ENCODE results near the gene ANO8. TPM values are rescaled to one million over a fixed set of nuclear protein-coding genes. Genes with fewer than 3 reads are reported as not detected.
A peak's percentile ranks its signal among the peaks of the same experiment; 100 is the strongest.
"Not testable (repeated sequence)": the region's sequence is repeated elsewhere in the genome, so short reads cannot be mapped to it uniquely, and the experiment has no call there.

Gene ANO8
- total RNA-seq, 1 donor from 2014 or later: 19.0 TPM

- peaks cover 12% of the 10 kb centered on the region for H3K36me3 Mint-ChIP-seq (ENCODE audit: low read depth, unreplicated experiment)
- peak within 1 kb of the TSS; percentile 95 for H3K4me3 Mint-ChIP-seq (ENCODE audit: unreplicated experiment)
These were observed 42.4 kb upstream of the ANO8 start, which contains the start of gene PLVAP for GRCh38 chr19:17376935-17377600. Gene PLVAP, minus strand, starts transcription at chr19:17377342. Its CDS starts 54 bp downstream, at chr19:17377288.

GRCh38 chr19:17370026-17370587 is 35.5 kb upstream of the ANO8 start:
- TF ChIP-seq CTCF (IDR thresholded peaks at IDR 0.05; ENCODE audit: unreplicated experiment): no peak
- peak overlapping the region; percentile 72 for H3K27ac Mint-ChIP-seq (ENCODE audit: unreplicated experiment)
- H3K4me3 Mint-ChIP-seq (ENCODE audit: unreplicated experiment): peak overlapping the region; percentile 66
- peaks cover 38% of the 10 kb centered on the region for H3K36me3 Mint-ChIP-seq (ENCODE audit: low read depth, unreplicated experiment)
- peaks cover 24% of the 10 kb centered on the region for H3K4me1 Mint-ChIP-seq (ENCODE audit: unreplicated experiment)
- no peaks in the 10 kb centered on the region for H3K9me3 Mint-ChIP-seq (ENCODE audit: unreplicated experiment)
- peaks cover 3% of the 10 kb centered on the region for H3K27me3 Mint-ChIP-seq (ENCODE audit: unreplicated experiment)
- no peak for DNase-seq (ENCODE audit: low spot score)

More at GRCh38 chr19:17376935-17377600, 42.4 kb upstream of the ANO8 start, which contains the start of gene PLVAP:
- TF ChIP-seq CTCF (IDR thresholded peaks at IDR 0.05; ENCODE audit: unreplicated experiment): no peak
- Mint-ChIP-seq H3K9me3 (ENCODE audit: unreplicated experiment) (no peaks in the 10 kb centered on the region), H3K27me3 (ENCODE audit: unreplicated experiment) (peaks cover 12% of the 10 kb centered on the region), H3K4me1 (ENCODE audit: unreplicated experiment) (peaks cover 41% of the 10 kb centered on the region), H3K27ac (ENCODE audit: unreplicated experiment) (peak within 1 kb of the TSS; percentile 100)
- peak; percentile 56 for DNase-seq (ENCODE audit: low spot score)

- Mint-ChIP-seq H3K27ac (ENCODE audit: unreplicated experiment) (no peak overlapping the region), H3K9me3 (ENCODE audit: unreplicated experiment) (no peaks in the 10 kb centered on the region), H3K4me1 (ENCODE audit: unreplicated experiment) (peaks cover 34% of the 10 kb centered on the region), H3K27me3 (ENCODE audit: unreplicated experiment) (peaks cover under 1% of the 10 kb centered on the region), H3K36me3 (ENCODE audit: low read depth, unreplicated experiment) (peaks cover 54% of the 10 kb centered on the region), H3K4me3 (ENCODE audit: unreplicated experiment) (peak overlapping the region; percentile 82)
- DNase-seq (ENCODE audit: low spot score): no peak
- no peak for TF ChIP-seq CTCF (IDR thresholded peaks at IDR 0.05; ENCODE audit: unreplicated experiment)
These were observed 30.7 kb upstream of the ANO8 start for GRCh38 chr19:17365361-17365760.

GRCh38 chr19:17363852-17364605 is 29.4 kb upstream of the ANO8 start:
- not testable (repeated sequence) for H3K27me3 Mint-ChIP-seq (ENCODE audit: unreplicated experiment); DNase-seq (ENCODE audit: low spot score); H3K9me3 Mint-ChIP-seq (ENCODE audit: unreplicated experiment)
- Mint-ChIP-seq H3K27ac (ENCODE audit: unreplicated experiment) (peak overlapping the region; percentile 62), H3K4me3 (ENCODE audit: unreplicated experiment) (peak overlapping the region; percentile 85), H3K36me3 (ENCODE audit: low read depth, unreplicated experiment) (peaks cover 56% of the 10 kb centered on the region), H3K4me1 (ENCODE audit: unreplicated experiment) (peaks cover 34% of the 10 kb centered on the region)

GRCh38 chr19:17359905-17360800 is 25.5 kb upstream of the ANO8 start:
- Mint-ChIP-seq H3K36me3 (ENCODE audit: low read depth, unreplicated experiment) (peaks cover 56% of the 10 kb centered on the region), H3K27ac (ENCODE audit: unreplicated experiment) (no peak overlapping the region), H3K4me1 (ENCODE audit: unreplicated experiment) (peaks cover 26% of the 10 kb centered on the region), H3K4me3 (ENCODE audit: unreplicated experiment) (peak overlapping the region; percentile 67), H3K27me3 (ENCODE audit: unreplicated experiment) (peaks cover 9% of the 10 kb centered on the region), H3K9me3 (ENCODE audit: unreplicated experiment) (no peaks in the 10 kb centered on the region)
- DNase-seq (ENCODE audit: low spot score): no peak
- TF ChIP-seq CTCF (IDR thresholded peaks at IDR 0.05; ENCODE audit: unreplicated experiment): no peak

All from endothelial cell (in vitro differentiated cells).